HCT116 (cell line): ENCODE measurements around the gene ZKSCAN4.

Experiments
- CEBPB ChIP-seq: IDR thresholded peaks from 2 replicates; pipeline ENCODE4 v1.6.1; 2012; ENCODE audit warnings: low read depth
- EGR1 ChIP-seq: IDR thresholded peaks from 2 replicates; pipeline ENCODE4 v1.6.1; 2012; ENCODE audit warnings: low read depth
- EZH2 ChIP-seq: fragments of 200-600 bp; sonication (generic); IDR thresholded peaks from 2 replicates; pipeline ENCODE4 v1.6.1; 2017; ENCODE audit warnings: antibody characterized with exemption, mixed run types
- EZH2phosphoT487 ChIP-seq: fragments of 200-600 bp; IDR thresholded peaks from 2 replicates; pipeline ENCODE4 v1.6.1; 2018; ENCODE audit warnings: antibody characterized with exemption, borderline replicate concordance
- FOSL1 ChIP-seq: IDR thresholded peaks from 2 replicates; pipeline ENCODE4 v1.6.1; 2012; ENCODE audit warnings: low read depth
- POLR2A ChIP-seq: IDR thresholded peaks from 2 replicates; pipeline ENCODE4 v1.7.0; 2011; ENCODE audit warnings: borderline replicate concordance; ENCODE audit not compliant: insufficient read depth, insufficient read length; ENCODE audit errors: extremely low read depth
- TCF7L2 ChIP-seq: IDR thresholded peaks from 2 replicates; pipeline ENCODE4 v1.7.0; 2011; ENCODE audit warnings: borderline replicate concordance, inconsistent platforms; ENCODE audit not compliant: insufficient read depth, insufficient read length; ENCODE audit errors: extremely low read depth
- TF ChIP-seq, protein P1 (sequence below), 3 experiments: fragments of 200-600 bp in 1 of 3; sonication (generic) in 1 of 3; IDR thresholded peaks in 2 of 3; conservative IDR thresholded peaks in 1 of 3; 2 replicates each; pipeline ENCODE4 v1.5.1; 2012 to 2017; ENCODE audit warnings: low read depth in 2 of 3, low read length in 2 of 3, antibody characterized with exemption in 1 of 3, borderline replicate concordance in 1 of 3, control low read depth in 1 of 3, mild to moderate bottlenecking in 1 of 3, mixed read lengths in 1 of 3, mixed run types in 1 of 3, moderate library complexity in 1 of 3; ENCODE audit not compliant: insufficient read depth in 1 of 3

DNA sequence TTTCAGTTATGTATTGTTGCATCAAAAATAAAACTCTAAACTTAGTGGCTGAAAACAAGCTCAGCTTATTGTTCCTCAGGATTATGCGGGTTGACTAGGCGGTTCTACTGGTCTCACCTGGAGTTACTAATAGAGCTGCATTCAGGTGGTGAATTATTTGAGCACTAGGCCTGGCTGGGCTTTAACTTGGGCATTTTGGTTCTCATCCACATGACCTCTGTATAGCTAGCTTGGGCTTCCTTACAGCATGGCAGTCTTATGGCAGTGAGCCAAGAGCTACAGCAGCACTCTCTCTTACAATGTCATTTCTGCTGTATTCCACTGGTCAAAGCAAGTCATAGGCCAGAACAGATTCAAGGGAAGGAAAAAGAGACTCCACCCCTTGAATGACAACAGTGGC, 30.9 kb upstream of the ZKSCAN4 start:
- TF ChIP-seq, protein P1, sequence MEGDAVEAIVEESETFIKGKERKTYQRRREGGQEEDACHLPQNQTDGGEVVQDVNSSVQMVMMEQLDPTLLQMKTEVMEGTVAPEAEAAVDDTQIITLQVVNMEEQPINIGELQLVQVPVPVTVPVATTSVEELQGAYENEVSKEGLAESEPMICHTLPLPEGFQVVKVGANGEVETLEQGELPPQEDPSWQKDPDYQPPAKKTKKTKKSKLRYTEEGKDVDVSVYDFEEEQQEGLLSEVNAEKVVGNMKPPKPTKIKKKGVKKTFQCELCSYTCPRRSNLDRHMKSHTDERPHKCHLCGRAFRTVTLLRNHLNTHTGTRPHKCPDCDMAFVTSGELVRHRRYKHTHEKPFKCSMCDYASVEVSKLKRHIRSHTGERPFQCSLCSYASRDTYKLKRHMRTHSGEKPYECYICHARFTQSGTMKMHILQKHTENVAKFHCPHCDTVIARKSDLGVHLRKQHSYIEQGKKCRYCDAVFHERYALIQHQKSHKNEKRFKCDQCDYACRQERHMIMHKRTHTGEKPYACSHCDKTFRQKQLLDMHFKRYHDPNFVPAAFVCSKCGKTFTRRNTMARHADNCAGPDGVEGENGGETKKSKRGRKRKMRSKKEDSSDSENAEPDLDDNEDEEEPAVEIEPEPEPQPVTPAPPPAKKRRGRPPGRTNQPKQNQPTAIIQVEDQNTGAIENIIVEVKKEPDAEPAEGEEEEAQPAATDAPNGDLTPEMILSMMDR (IDR thresholded peaks at IDR 0.05 in 2 of 3, conservative IDR thresholded peaks at IDR 0.05 in 1 of 3; ENCODE audit: borderline replicate concordance in 1 of 3, insufficient read depth in 1 of 3, low read depth in 2 of 3, low read length in 2 of 3) = no peak
- TF ChIP-seq EZH2phosphoT487 = no peak
- TF ChIP-seq TCF7L2 = no peak
- TF ChIP-seq POLR2A = no peak
- no peak for TF ChIP-seq EZH2
- TF ChIP-seq FOSL1 = no peak
- TF ChIP-seq CEBPB = no peak
- TF ChIP-seq EGR1 = no peak
